Measurements from ENCODE around the gene MYCBP2. TPM values are rescaled to one million over a fixed set of nuclear protein-coding genes. Genes with fewer than 3 reads are reported as not detected.

MYCBP2 gene
- polyA plus RNA-seq, 2 of the 4 experiments (the other 2 are of a cell fraction), result 15.8 to 37.8 TPM

DNA sequence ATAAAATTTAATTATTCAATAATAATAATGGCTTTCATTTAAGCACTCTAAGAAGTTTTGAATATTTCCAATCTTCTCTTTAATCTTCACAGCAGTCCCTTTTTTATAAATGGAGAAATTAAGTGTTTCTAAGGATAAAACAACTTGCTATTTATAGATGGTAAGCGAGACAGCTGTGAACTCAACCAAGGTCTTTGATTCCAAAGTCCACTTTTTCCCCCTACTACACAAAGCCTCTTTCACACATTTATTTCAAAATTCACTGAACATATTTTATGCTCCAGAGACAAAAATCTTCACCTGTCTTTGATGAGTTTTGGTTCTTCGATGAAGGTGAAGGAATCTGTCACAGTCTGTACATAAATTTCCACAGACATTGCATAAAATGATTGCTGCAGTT lies 265.5 kb downstream of the MYCBP2 start:
- DNase-seq (ENCODE audit: low read depth in 1 of 2, low spot score in 1 of 2) (no peak), FAIRE-seq (no peak), ATAC-seq (no peak)
- CTCF ChIA-PET, result no interaction called here
- Histone ChIP-seq H3K4me2 (no peak overlapping the region), H3K27ac (no peak overlapping the region), H3K9me3 (no peaks in the 10 kb centered on the region), H3K4me3 (no peak overlapping the region), H3K4me1 (no peaks in the 10 kb centered on the region)
- POLR2A ChIA-PET, result no interaction called here
- no peak for TF ChIP-seq TP53 (CRISPR knock-in tag; IDR thresholded peaks at IDR 0.05)
- no peak for TF ChIP-seq RAD21 (conservative IDR thresholded peaks at IDR 0.05 in 1 of 2, IDR thresholded peaks at IDR 0.05 in 1 of 2)
- no peak for TF ChIP-seq FOXS1 (CRISPR knock-in tag; IDR thresholded peaks at IDR 0.05)
- no peak for TF ChIP-seq EHF (CRISPR knock-in tag; IDR thresholded peaks at IDR 0.05)
- TF ChIP-seq HDAC2 (IDR thresholded peaks at IDR 0.05), result no peak
- no peak for TF ChIP-seq GATA3 (IDR thresholded peaks at IDR 0.05; ENCODE audit: borderline replicate concordance)
- no peak for TF ChIP-seq JUN (IDR thresholded peaks at IDR 0.05)
- TF ChIP-seq, protein P1, sequence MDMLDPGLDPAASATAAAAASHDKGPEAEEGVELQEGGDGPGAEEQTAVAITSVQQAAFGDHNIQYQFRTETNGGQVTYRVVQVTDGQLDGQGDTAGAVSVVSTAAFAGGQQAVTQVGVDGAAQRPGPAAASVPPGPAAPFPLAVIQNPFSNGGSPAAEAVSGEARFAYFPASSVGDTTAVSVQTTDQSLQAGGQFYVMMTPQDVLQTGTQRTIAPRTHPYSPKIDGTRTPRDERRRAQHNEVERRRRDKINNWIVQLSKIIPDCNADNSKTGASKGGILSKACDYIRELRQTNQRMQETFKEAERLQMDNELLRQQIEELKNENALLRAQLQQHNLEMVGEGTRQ (IDR thresholded peaks at IDR 0.05), result no peak
- TF ChIP-seq, protein P2, sequence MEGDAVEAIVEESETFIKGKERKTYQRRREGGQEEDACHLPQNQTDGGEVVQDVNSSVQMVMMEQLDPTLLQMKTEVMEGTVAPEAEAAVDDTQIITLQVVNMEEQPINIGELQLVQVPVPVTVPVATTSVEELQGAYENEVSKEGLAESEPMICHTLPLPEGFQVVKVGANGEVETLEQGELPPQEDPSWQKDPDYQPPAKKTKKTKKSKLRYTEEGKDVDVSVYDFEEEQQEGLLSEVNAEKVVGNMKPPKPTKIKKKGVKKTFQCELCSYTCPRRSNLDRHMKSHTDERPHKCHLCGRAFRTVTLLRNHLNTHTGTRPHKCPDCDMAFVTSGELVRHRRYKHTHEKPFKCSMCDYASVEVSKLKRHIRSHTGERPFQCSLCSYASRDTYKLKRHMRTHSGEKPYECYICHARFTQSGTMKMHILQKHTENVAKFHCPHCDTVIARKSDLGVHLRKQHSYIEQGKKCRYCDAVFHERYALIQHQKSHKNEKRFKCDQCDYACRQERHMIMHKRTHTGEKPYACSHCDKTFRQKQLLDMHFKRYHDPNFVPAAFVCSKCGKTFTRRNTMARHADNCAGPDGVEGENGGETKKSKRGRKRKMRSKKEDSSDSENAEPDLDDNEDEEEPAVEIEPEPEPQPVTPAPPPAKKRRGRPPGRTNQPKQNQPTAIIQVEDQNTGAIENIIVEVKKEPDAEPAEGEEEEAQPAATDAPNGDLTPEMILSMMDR (IDR thresholded peaks at IDR 0.05), result no peak
- TF ChIP-seq EHMT2 (IDR thresholded peaks at IDR 0.05; ENCODE audit: low read depth), result no peak
- no peak for TF ChIP-seq NFE2L2 (conservative IDR thresholded peaks at IDR 0.05; ENCODE audit: low read length)
- TF ChIP-seq RFX5 (IDR thresholded peaks at IDR 0.05), result no peak
- no peak for TF ChIP-seq POLR2A (IDR thresholded peaks at IDR 0.05; ENCODE audit: low read length)
- TF ChIP-seq NPAS2 (CRISPR knock-in tag; IDR thresholded peaks at IDR 0.05; ENCODE audit: borderline replicate concordance), result no peak
- TF ChIP-seq FOSL2 (IDR thresholded peaks at IDR 0.05), result no peak
- no peak for TF ChIP-seq FOSL2 (CRISPR knock-in tag; IDR thresholded peaks at IDR 0.05)
- no peak for TF ChIP-seq ZNF302 (CRISPR knock-in tag; IDR thresholded peaks at IDR 0.05)
- no peak for TF ChIP-seq KDM5A (IDR thresholded peaks at IDR 0.05)
- no peak for TF ChIP-seq PHF8 (IDR thresholded peaks at IDR 0.05; ENCODE audit: borderline replicate concordance, low read depth)
- 85% methylated on average over 2 of the region's 2 CpGs for WGBS (ENCODE audit: missing lambda C conversion rate)

DNA sequence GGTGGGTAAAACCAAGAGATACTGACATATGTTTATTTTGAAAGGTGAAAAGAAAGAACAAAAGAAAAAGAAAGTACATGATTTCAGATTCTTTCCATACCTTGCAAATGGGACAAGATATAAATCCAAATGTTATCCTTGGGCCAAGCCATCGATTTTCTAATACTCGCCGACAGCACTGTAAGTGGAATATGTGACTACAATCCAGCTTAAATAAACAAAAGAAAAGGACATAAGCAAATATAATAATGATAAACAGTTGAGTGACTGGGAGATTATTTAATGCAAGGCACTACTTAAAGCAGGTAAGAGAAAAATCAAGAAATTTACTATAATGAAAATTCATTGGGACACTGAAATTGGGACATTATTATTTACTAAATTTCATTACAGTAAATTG lies 270.0 kb downstream of the MYCBP2 start:
- POLR2A ChIA-PET, result no interaction called here
- FAIRE-seq, result no peak
- TF ChIP-seq PHF8 (IDR thresholded peaks at IDR 0.05; ENCODE audit: borderline replicate concordance, low read depth) (no peak), TFCP2L1 (CRISPR knock-in tag; IDR thresholded peaks at IDR 0.05) (no peak), NR3C1 (IDR thresholded peaks at IDR 0.05) (no peak), HOXB5 (CRISPR knock-in tag; IDR thresholded peaks at IDR 0.05) (no peak), SREBF2 (IDR thresholded peaks at IDR 0.05) (no peak), ZC3H11A (IDR thresholded peaks at IDR 0.05) (no peak)
- TF ChIP-seq, protein P1 (IDR thresholded peaks at IDR 0.05), result no peak
- TF ChIP-seq, protein P3, sequence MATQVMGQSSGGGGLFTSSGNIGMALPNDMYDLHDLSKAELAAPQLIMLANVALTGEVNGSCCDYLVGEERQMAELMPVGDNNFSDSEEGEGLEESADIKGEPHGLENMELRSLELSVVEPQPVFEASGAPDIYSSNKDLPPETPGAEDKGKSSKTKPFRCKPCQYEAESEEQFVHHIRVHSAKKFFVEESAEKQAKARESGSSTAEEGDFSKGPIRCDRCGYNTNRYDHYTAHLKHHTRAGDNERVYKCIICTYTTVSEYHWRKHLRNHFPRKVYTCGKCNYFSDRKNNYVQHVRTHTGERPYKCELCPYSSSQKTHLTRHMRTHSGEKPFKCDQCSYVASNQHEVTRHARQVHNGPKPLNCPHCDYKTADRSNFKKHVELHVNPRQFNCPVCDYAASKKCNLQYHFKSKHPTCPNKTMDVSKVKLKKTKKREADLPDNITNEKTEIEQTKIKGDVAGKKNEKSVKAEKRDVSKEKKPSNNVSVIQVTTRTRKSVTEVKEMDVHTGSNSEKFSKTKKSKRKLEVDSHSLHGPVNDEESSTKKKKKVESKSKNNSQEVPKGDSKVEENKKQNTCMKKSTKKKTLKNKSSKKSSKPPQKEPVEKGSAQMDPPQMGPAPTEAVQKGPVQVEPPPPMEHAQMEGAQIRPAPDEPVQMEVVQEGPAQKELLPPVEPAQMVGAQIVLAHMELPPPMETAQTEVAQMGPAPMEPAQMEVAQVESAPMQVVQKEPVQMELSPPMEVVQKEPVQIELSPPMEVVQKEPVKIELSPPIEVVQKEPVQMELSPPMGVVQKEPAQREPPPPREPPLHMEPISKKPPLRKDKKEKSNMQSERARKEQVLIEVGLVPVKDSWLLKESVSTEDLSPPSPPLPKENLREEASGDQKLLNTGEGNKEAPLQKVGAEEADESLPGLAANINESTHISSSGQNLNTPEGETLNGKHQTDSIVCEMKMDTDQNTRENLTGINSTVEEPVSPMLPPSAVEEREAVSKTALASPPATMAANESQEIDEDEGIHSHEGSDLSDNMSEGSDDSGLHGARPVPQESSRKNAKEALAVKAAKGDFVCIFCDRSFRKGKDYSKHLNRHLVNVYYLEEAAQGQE (IDR thresholded peaks at IDR 0.05), result no peak

More for the DNA sequence above, 270.0 kb downstream of the MYCBP2 start:
- Histone ChIP-seq H3K9me3 (no peaks in the 10 kb centered on the region), H3K4me1 (no peaks in the 10 kb centered on the region), H3K4me2 (no peak overlapping the region), H3K4me3 (no peak overlapping the region), H3K27ac (no peak overlapping the region)
- CTCF ChIA-PET, result no interaction called here
- no peak for ATAC-seq
- DNase-seq (ENCODE audit: low read depth in 1 of 2, low spot score in 1 of 2), result no peak
- WGBS (ENCODE audit: missing lambda C conversion rate), result 86% methylated on average over 3 of the region's 3 CpGs
